NCI-H748 treated with DMSO at 0.1 percent for 48 hours (cell line): Measurements from ENCODE around the gene ATF7IP.

Experiments used
- DNase-seq: peaks from one replicate; lab custom pipeline; 2025; lab: John Stamatoyannopoulos, UW

The ATF7IP gene

GRCh38 chr12:14481201-14481600, 115.7 kb downstream of the ATF7IP start:
- DNase-seq, result no peak

GRCh38 chr12:14482361-14482760, 116.9 kb downstream of the ATF7IP start:
- DNase-seq, result no peak

- DNase-seq, result no peak
Observed at GRCh38 chr12:14482886-14483285, 117.4 kb downstream of the ATF7IP start.

- DNase-seq, result no peak
Observed at GRCh38 chr12:14495326-14495725, 129.8 kb downstream of the ATF7IP start.

- no peak for DNase-seq
Observed at GRCh38 chr12:14505626-14506596, 140.4 kb downstream of the ATF7IP start.

GRCh38 chr12:14510574-14510973, 145.1 kb downstream of the ATF7IP start:
- DNase-seq, result no peak

- peak; percentile 66 for DNase-seq
Observed at GRCh38 chr12:14514154-14514842, 148.8 kb downstream of the ATF7IP start.

- no peak for DNase-seq
Observed at GRCh38 chr12:14514946-14515345, 149.5 kb downstream of the ATF7IP start.

- no peak for DNase-seq
Observed at GRCh38 chr12:14521822-14522221, 156.3 kb downstream of the ATF7IP start.

- DNase-seq, result no peak
Observed at GRCh38 chr12:14525964-14526363, 160.5 kb downstream of the ATF7IP start.

GRCh38 chr12:14532152-14532551, 166.7 kb downstream of the ATF7IP start:
- DNase-seq, result no peak

GRCh38 chr12:14537088-14537487, 171.6 kb downstream of the ATF7IP start:
- no peak for DNase-seq

- DNase-seq, result no peak
Observed at GRCh38 chr12:14540801-14541462, 175.4 kb downstream of the ATF7IP start.

- DNase-seq, result no peak
Observed at GRCh38 chr12:14545144-14546124, 180.0 kb downstream of the ATF7IP start.

- no peak for DNase-seq
Observed at GRCh38 chr12:14547571-14547970, 182.1 kb downstream of the ATF7IP start.

GRCh38 chr12:14548609-14549008, 183.1 kb downstream of the ATF7IP start:
- DNase-seq, result no peak
